Rectal smooth muscle tissue (tissue), 1 donor: ENCODE results near the gene AEBP2.
A peak's percentile ranks its signal among the peaks of the same experiment; 100 is the strongest.
"Not testable (repeated sequence)": the region's sequence is repeated elsewhere in the genome, so short reads cannot be mapped to it uniquely, and the experiment has no call there.

ENCODE experiments used
- H3K27ac ChIP-seq: one replicate; pipeline ENCODE4 v1.7.0; 2013; ENCODE audit warnings: low read depth, low read length, inconsistent platforms
- H3K27me3 ChIP-seq: one replicate; pipeline ENCODE4 v1.7.0; 2013; ENCODE audit warnings: low read length; ENCODE audit not compliant: control insufficient read depth, insufficient read depth
- H3K36me3 ChIP-seq: one replicate; pipeline ENCODE4 v1.7.0; 2013; ENCODE audit warnings: low read length; ENCODE audit not compliant: control insufficient read depth, insufficient read depth
- H3K4me1 ChIP-seq: one replicate; pipeline ENCODE4 v1.7.0; 2013; ENCODE audit warnings: low read length; ENCODE audit not compliant: control insufficient read depth, insufficient read depth
- H3K4me3 ChIP-seq: one replicate; pipeline ENCODE4 v1.7.0; 2013; ENCODE audit warnings: low read length
- H3K9ac ChIP-seq: one replicate; pipeline ENCODE4 v1.7.0; 2013; ENCODE audit warnings: low read length

The AEBP2 gene

GRCh38 chr12:19530637-19531023 lies 91.3 kb downstream of the AEBP2 start:
- Histone ChIP-seq H3K4me3 (no peak overlapping the region), H3K4me1 (no peaks in the 10 kb centered on the region), H3K27ac (no peak overlapping the region), H3K27me3 (no peaks in the 10 kb centered on the region), H3K9ac (no peak overlapping the region), H3K36me3 (no peaks in the 10 kb centered on the region)

GRCh38 chr12:19533567-19533966 lies 94.3 kb downstream of the AEBP2 start:
- no peaks in the 10 kb centered on the region for H3K36me3 ChIP-seq
- no peak overlapping the region for H3K4me3 ChIP-seq
- no peak overlapping the region for H3K9ac ChIP-seq
- no peak overlapping the region for H3K27ac ChIP-seq
- no peaks in the 10 kb centered on the region for H3K4me1 ChIP-seq
- no peaks in the 10 kb centered on the region for H3K27me3 ChIP-seq

GRCh38 chr12:19539071-19539470 lies 99.8 kb downstream of the AEBP2 start:
- Histone ChIP-seq H3K9ac (no peak overlapping the region), H3K27ac (no peak overlapping the region)

GRCh38 chr12:19539836-19540235 lies 100.5 kb downstream of the AEBP2 start:
- Histone ChIP-seq H3K4me1 (no peaks in the 10 kb centered on the region), H3K9ac (no peak overlapping the region), H3K4me3 (no peak overlapping the region), H3K27ac (no peak overlapping the region), H3K36me3 (no peaks in the 10 kb centered on the region), H3K27me3 (no peaks in the 10 kb centered on the region)

More at GRCh38 chr12:19539071-19539470, 99.8 kb downstream of the AEBP2 start:
- Histone ChIP-seq H3K4me3 (no peak overlapping the region), H3K36me3 (no peaks in the 10 kb centered on the region), H3K27me3 (no peaks in the 10 kb centered on the region), H3K4me1 (no peaks in the 10 kb centered on the region)

GRCh38 chr12:19542606-19543005 lies 103.3 kb downstream of the AEBP2 start:
- no peak overlapping the region for H3K4me3 ChIP-seq
- H3K4me1 ChIP-seq, result no peaks in the 10 kb centered on the region
- H3K27me3 ChIP-seq, result no peaks in the 10 kb centered on the region
- no peaks in the 10 kb centered on the region for H3K36me3 ChIP-seq
- H3K27ac ChIP-seq, result no peak overlapping the region
- no peak overlapping the region for H3K9ac ChIP-seq

- H3K27ac ChIP-seq, result no peak overlapping the region
- no peaks in the 10 kb centered on the region for H3K27me3 ChIP-seq
- no peaks in the 10 kb centered on the region for H3K36me3 ChIP-seq
- H3K4me1 ChIP-seq, result no peaks in the 10 kb centered on the region
- H3K9ac ChIP-seq, result no peak overlapping the region
- no peak overlapping the region for H3K4me3 ChIP-seq
These were observed 105.1 kb downstream of the AEBP2 start for GRCh38 chr12:19544353-19544752.

GRCh38 chr12:19545301-19545700 lies 106.0 kb downstream of the AEBP2 start:
- Histone ChIP-seq H3K27me3 (no peaks in the 10 kb centered on the region), H3K27ac (no peak overlapping the region), H3K36me3 (no peaks in the 10 kb centered on the region), H3K4me3 (no peak overlapping the region), H3K4me1 (no peaks in the 10 kb centered on the region), H3K9ac (no peak overlapping the region)

GRCh38 chr12:19546027-19546426 lies 106.7 kb downstream of the AEBP2 start:
- H3K4me3 ChIP-seq, result no peak overlapping the region

GRCh38 chr12:19546611-19547162 lies 107.4 kb downstream of the AEBP2 start:
- peak overlapping the region; percentile 20 for H3K4me3 ChIP-seq
- no peaks in the 10 kb centered on the region for H3K4me1 ChIP-seq
- H3K9ac ChIP-seq, result no peak overlapping the region
- peak overlapping the region; percentile 54 for H3K27ac ChIP-seq
- no peaks in the 10 kb centered on the region for H3K36me3 ChIP-seq
- no peaks in the 10 kb centered on the region for H3K27me3 ChIP-seq

More at GRCh38 chr12:19546027-19546426, 106.7 kb downstream of the AEBP2 start:
- Histone ChIP-seq H3K36me3 (no peaks in the 10 kb centered on the region), H3K4me1 (no peaks in the 10 kb centered on the region), H3K27me3 (no peaks in the 10 kb centered on the region), H3K9ac (no peak overlapping the region), H3K27ac (peak overlapping the region; percentile 4)

GRCh38 chr12:19547271-19547671 lies 108.0 kb downstream of the AEBP2 start:
- no peaks in the 10 kb centered on the region for H3K36me3 ChIP-seq
- peak overlapping the region; percentile 54 for H3K27ac ChIP-seq
- no peak overlapping the region for H3K9ac ChIP-seq
- H3K4me3 ChIP-seq, result no peak overlapping the region
- H3K4me1 ChIP-seq, result no peaks in the 10 kb centered on the region
- no peaks in the 10 kb centered on the region for H3K27me3 ChIP-seq

GRCh38 chr12:19548834-19549233 lies 109.5 kb downstream of the AEBP2 start:
- Histone ChIP-seq H3K27ac (no peak overlapping the region), H3K9ac (no peak overlapping the region), H3K27me3 (no peaks in the 10 kb centered on the region), H3K36me3 (no peaks in the 10 kb centered on the region), H3K4me3 (no peak overlapping the region), H3K4me1 (no peaks in the 10 kb centered on the region)

GRCh38 chr12:19550626-19551025 lies 111.3 kb downstream of the AEBP2 start:
- H3K4me3 ChIP-seq, result no peak overlapping the region
- H3K9ac ChIP-seq, result no peak overlapping the region
- H3K4me1 ChIP-seq, result no peaks in the 10 kb centered on the region
- no peak overlapping the region for H3K27ac ChIP-seq
- no peaks in the 10 kb centered on the region for H3K36me3 ChIP-seq
- H3K27me3 ChIP-seq, result no peaks in the 10 kb centered on the region

- not testable (repeated sequence) for H3K36me3 ChIP-seq, H3K9ac ChIP-seq, H3K27me3 ChIP-seq, H3K27ac ChIP-seq, H3K4me3 ChIP-seq, H3K4me1 ChIP-seq
These were observed 113.3 kb downstream of the AEBP2 start for GRCh38 chr12:19552441-19553097.
